ENCODE results near the gene TMEM168. TPM values are rescaled to one million over a fixed set of nuclear protein-coding genes. Genes with fewer than 3 reads are reported as not detected.

Gene TMEM168, protein sequence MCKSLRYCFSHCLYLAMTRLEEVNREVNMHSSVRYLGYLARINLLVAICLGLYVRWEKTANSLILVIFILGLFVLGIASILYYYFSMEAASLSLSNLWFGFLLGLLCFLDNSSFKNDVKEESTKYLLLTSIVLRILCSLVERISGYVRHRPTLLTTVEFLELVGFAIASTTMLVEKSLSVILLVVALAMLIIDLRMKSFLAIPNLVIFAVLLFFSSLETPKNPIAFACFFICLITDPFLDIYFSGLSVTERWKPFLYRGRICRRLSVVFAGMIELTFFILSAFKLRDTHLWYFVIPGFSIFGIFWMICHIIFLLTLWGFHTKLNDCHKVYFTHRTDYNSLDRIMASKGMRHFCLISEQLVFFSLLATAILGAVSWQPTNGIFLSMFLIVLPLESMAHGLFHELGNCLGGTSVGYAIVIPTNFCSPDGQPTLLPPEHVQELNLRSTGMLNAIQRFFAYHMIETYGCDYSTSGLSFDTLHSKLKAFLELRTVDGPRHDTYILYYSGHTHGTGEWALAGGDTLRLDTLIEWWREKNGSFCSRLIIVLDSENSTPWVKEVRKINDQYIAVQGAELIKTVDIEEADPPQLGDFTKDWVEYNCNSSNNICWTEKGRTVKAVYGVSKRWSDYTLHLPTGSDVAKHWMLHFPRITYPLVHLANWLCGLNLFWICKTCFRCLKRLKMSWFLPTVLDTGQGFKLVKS
- total RNA-seq = 21.8 and 23.1 TPM in 2 replicates

DNA sequence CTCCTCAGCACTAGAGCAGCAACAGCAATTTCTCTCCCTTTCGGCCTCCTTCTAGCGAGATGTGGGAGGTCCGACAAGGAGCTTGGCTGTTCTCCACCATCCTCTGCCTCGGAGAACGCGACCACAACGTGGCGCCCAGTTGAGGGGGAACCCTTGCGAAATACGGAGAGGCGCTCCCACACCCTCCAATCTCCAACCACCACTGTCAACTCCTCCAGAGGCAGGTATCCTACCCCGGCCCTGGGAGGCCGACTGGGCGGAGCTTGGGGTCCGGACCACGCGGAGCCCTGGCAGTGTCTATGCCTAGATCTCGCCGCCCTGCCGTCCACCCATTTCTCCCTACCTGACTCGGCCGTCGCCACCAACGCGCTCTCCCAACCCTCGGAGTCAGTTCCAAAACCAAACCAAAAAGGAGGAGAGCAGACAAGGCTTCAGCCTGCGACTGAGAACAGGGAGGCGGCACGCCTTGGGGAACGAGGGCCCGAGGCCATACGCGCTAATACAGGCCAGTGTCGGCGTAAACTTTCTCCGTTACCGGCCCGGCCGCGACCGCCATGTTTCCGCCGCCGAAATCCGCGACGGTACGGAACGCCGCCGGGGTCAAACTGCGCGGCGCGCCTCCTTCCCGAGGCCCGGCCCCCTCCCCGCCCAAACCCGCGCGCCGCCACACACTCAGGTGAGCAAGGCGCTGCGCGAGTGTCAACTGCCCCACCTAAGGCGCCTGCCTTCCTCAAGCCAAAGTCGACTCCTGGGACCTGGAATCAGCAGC, at the start of gene TMEM168:
Gene TMEM168 (minus strand): TSS at position 577 of the 769 bp plus-strand sequence. CDS start 5,568 bp downstream, outside the sequence.

